ENCODE data around the gene CRYBA2. TPM values are rescaled to one million over a fixed set of nuclear protein-coding genes. Genes with fewer than 3 reads are reported as not detected.

CRYBA2 gene
- total RNA-seq, 1 experiment from 2014 or later, result not detected

DNA sequence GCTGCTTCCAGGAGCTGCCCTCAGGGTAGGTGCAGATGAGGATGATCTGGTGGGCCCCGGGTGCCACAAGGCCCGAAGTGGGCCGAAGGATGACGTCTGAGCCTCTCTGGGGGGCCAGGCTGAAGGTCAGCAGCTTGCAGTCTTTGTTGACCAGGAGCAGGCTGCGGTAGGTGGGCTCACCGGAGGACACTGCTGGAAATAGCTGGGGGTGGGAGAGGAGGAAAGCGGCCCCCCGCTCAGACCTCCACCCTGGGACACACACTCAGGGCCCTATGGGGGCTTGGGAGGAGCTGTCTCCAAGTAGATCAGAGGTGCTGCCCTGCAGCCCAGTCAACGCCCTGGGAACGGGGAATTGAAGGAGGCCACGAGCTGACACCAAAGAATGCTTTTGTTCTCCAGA is 30.8 kb upstream of the CRYBA2 start:
- DNase-seq (ENCODE audit: extremely low read depth, low read depth), result no peak

DNA sequence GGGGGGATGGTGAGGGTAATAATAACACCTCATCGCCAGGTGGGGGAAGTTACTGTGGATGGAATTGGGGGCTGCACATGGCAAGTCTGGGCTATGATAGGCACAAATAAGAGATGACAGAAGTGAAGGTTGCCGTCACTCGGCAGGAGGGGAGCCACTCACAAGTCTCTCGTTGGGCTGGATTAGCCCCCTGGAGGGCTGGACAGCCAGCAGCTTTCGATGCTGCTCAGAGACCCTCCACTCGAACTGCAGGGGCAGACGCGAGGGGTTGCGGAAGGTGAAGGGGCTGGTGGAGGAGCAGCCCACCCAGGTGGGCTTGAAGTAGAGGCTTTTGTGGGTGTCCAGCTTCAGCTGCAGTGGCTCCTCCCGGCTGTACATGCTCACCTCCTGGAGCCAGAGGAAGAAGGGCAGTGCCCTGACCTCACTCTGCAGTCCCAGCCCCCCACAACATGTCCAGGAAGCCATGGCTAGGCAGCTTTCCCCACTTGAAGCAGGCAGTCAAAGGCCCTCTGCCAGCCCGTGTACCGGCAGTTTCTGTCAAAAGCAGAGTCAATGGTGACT is 29.9 kb upstream of the CRYBA2 start:
- DNase-seq (ENCODE audit: extremely low read depth, low read depth), result no peak

DNA sequence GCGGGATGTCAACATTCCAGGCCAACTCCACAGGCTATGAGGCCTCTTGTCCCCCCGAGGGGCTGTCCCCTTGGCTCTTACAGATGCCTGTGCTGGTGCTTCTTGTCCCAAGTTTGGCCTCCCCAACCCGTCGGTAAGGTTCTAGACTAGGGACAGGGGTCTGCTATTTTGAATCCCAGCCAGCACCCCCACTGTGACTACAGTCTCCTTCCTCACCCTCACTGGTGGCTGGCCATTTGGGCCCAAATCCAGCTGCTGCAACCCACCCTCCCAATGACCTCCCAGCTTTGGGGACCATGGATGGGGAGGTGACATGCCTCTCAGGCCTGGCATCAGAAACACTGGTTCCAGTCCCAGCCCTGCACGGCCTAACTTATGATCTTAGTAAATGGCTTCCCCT is 29.4 kb upstream of the CRYBA2 start:
- no peak for DNase-seq (ENCODE audit: extremely low read depth, low read depth)

DNA sequence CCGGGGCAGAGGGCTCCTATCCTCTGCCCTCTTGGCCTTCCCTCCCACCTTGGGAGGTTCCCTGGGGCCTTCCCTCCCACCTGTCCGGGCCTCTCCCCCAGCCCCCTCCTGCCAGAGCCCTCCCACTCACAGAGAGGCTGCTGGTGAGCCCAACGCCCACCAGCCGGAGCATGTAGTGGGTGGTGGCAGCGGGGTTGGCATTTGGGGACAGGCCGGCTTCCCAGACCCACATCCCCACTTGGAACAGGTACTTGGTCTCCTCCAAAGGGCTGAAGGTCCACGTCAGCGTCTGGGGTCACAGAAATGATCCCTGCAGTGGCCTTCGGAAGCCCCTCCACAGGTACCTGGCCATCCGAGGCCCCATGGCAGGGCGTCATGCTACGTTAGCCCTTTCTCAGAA is 28.8 kb upstream of the CRYBA2 start:
- DNase-seq (ENCODE audit: extremely low read depth, low read depth), result no peak

DNA sequence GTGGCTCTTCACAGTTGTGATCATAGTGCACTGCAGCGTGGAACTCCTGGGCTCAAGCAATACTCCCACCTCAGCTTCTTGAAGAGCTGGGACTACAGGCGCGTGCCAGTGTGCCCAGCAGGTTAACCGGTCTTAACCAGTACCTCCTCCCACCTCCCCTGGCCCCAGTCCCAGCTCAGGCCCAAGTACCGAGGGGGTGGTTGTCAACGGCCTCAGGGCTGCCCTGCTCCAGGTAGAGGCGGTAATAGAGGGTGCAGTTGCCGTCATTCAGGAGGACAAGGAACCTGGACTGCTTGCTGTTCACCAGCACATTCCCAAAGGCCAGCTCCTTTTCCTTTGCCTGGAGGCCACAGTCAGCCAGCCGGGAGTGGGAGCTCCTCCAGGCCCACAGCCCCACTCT is 28.4 kb upstream of the CRYBA2 start:
- no peak for DNase-seq (ENCODE audit: extremely low read depth, low read depth)

DNA sequence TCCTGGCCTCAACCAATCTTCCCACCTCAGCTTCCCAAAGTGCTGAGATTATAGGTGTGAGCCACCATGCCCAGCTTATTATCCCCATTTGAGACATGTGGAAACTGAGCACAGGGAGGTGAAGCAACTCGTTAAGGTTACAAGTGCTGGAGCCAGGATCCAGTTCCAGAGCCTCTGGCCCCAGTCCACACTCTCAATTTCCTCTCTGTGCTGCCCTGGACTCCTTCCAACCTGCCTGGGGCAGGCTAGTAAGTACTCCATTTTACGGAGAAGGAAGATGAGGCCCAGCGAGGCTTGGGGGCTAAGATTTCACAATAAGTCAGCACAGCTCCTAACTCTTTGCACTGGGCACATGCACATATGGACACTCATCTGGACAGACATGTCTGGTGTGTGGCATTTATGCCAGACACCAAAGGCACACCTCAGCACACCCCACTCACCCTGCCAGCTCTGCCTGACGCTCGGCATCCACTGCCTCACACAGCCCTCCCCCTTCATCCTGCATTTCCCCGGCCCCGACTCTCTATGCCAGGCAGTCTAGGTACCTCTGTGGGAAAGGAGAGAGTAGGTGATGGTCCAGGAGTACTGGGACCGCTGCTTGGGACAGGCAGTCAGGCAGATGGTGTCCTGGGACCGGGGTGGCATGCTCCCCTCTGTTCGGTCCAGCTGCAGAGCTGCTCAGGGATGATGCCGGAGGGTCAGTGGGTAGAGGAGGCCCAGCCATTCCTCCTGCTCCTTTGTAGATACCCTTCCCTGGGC is 27.6 kb upstream of the CRYBA2 start:
- no peak for DNase-seq (ENCODE audit: extremely low read depth, low read depth)

DNA sequence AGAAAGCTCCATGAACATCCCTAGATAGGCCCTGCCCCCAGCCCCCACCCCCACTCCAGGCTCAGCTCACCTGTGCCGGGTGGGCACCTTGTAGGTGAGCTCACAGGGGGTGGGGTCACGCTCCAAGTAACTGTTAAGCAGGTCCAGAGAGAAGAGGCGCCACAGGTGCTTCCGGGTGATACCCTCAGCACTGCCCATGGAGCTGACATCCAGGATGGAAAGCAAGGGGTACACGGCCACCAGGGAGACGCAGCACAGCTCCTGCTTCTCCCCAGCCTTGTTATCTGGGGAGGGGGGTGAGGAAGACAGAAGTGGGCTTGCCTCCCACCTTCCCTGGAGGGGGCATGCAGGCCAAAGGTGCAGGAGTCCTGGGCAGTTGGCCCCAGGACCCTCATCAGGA is 26.2 kb upstream of the CRYBA2 start:
- DNase-seq (ENCODE audit: extremely low read depth, low read depth), result no peak

DNA sequence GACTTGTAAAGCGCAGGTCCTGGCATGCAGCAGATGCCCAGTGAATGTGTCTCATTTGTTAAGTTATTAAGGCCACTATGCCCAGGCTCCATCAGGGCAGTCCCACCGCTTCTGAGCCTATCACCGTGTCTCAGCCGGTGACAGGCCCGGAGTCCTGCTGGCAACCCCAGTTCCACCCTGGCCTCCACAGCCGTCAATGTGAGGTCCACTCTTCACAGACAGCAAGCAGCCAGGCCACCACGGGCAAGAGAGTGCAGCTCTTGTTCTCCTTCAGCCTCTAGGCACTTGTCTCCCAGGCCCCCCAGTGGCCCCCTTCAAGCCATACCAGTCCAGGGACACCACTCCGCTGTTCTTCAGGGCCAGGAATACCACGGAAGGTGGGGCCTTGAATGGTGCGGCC is 25.5 kb upstream of the CRYBA2 start:
- no peak for DNase-seq (ENCODE audit: extremely low read depth, low read depth)

DNA sequence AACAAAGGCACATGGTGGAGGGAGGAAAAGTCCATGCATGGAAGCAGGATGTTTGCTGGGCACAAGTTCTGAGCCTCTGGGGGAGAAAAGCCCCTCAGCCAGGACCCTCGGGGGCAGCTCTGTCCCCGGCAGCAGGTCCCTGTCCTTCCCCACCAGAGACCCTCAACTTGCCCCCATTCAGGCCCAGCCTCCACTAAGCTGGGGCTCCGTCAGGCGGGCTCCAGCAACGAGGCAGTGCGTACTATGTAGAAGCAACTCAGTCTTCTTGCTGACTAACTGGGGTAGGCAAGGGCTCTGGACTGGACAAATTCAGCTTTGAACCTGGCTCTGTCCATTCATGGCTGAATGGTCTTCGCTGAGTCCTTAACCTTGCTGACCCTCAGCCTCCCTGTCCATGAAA is 25.1 kb upstream of the CRYBA2 start:
- DNase-seq (ENCODE audit: extremely low read depth, low read depth), result no peak

DNA sequence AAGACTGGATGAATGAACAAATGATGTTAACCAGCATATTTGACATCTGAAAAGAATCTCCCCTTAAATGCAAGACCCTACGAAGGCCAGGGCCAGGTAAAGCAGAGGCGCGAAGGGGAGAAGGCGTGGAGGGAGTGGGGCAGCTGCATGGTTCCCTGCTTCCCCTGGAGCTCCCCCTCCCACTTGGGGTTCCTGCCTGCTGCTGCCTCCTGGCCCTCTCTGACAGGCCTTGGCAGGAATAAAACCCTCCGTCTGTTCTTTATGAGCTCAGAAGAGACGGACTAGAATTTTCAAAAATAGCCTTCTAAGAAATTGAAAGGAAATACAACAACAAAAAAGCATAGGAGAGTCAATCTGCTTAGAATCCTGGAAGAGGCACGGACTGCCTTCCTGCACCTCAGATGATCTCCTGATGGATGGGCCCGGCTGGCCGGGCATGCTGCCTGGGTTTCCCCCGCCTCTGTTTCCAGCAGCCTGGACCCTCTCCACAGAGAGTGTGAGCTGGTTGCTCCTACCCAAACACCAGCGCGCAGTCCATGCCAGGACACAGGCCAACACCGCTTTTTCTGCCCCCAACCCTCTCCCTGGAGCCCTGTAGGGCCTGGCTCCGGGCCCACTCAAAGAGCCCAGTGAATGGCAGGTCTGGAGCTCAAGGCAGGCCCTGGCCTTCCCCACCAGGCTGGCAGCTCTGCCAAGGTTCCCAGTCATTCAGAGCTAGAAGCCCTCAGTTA is 24.1 kb upstream of the CRYBA2 start:
- no peak for DNase-seq (ENCODE audit: extremely low read depth, low read depth)

DNA sequence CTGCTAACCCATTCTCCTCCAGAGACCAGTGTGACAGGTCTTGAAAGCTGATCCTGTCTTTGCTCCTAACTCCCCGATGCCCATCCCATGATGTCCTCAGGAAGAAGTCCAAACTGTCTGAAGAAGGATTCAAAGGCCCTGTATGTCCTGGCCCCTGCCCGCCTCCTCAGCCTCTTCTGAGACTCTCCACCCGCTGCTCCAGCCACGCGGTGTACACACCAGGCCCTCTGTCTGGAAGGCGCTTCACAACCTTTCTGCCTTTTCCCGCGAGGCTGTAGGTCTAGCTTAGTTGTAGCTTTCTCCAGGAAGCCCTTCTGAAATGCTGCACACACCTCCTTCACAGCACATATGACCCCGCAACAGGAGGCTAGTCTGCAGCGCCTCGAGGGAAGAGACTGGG is 23.5 kb upstream of the CRYBA2 start:
- DNase-seq (ENCODE audit: extremely low read depth, low read depth), result no peak

DNA sequence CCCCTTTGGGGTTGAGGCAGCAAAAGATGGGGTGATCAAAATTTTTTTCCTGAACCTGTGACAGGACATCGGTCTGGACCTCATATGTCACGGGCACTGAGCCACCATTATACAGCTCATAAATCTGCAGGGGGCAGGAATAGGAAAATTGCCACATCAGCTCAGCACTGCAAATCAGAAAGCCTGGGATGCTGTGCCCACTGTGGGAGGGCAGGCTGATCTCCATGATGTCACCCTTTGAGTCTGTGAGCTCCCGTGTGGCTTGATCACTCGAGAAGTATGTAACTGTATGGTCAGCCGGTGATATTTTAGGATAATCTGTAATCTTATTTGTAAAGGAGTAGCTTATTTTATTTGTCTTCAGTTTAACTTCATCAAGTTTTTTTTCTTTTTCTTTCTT is 17.7 kb upstream of the CRYBA2 start:
- no peak for DNase-seq (ENCODE audit: extremely low read depth, low read depth)

DNA sequence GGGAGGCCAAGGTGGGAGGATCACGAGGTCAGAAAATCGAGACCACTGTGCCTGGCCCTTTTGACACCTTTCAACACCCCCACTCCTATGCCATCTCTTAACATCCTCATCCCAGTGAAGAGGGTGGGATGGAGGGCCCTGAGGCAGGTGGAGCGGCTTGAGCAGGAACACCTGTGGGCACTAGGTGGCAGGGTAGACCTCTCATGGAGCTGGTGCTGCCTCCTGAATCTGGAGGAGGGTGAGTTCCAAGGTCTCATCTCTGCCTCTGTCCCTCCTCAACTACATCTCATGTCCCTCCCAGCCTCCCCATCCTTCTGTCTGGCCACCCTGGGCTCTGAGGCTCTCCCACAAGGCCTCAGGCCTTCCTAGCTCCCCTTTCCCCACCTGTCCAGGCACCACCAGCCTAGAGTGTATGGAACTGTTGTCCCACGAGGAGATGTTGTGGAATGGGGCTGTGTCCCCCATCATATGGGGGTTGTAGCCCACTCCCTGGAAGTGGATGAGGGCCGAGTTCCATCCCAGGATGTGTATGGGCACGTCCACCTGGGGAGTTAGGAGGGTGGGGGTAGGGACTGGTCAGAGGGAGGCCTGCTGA is 17.0 kb upstream of the CRYBA2 start:
- no peak for DNase-seq (ENCODE audit: extremely low read depth, low read depth)

DNA sequence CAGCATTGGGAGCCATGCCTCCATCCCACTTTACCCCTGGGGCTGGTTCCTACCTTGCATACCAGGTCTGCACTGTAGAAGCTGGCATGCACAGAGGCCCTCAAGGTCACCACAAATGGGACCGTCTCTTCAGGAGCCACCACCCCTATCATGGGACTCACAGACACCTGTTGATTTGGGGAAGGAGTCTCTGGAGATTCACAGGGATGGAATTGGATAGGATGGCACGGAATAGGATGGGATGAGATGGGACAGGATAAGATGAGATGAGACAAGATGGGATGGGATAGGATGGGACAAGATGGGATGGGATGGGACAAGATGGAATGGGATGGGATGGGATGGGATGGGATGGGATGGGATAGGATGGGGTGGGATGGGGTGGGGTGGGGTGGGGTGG is 16.1 kb upstream of the CRYBA2 start:
- DNase-seq (ENCODE audit: extremely low read depth, low read depth), result no peak

DNA sequence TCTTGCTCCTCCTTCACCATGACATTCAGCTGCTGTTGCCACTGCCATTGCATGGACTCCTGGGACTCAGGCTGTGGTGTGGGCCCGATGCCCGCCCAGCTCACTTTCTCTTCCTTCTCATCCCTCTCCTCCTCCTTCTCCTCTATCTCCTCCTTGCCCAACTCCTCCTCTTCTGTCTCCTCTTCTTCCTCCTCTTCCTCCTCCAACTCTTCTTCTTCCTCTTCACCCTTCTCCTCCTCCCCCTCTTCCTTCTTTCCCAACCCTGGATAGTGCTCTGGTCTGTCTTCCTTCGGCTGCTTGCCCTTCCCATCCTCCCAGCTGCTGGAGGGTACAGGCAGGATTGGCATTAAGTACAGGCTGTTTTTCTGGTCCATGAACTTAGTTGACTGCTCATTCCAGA is 10.8 kb upstream of the CRYBA2 start:
- DNase-seq (ENCODE audit: extremely low read depth, low read depth), result no peak

DNA sequence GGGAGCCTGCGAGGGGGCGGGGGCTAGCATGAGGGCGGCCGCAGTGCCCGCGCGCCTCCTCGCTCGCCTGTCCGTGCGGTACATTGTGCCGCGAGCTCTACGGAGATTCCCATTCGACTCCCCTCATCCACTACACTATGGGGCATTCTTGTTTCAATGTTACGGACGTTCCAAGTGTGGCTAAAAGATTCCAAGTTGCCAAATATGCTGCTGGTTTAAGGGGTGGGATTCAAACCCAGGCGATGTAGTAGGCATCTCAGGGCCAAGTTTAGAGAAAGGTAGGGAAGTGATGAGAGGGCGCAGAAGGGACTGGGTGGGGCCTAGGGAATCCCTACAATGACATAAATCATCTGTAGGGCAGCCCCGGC is 10.0 kb upstream of the CRYBA2 start:
- DNase-seq (ENCODE audit: extremely low read depth, low read depth), result no peak

DNA sequence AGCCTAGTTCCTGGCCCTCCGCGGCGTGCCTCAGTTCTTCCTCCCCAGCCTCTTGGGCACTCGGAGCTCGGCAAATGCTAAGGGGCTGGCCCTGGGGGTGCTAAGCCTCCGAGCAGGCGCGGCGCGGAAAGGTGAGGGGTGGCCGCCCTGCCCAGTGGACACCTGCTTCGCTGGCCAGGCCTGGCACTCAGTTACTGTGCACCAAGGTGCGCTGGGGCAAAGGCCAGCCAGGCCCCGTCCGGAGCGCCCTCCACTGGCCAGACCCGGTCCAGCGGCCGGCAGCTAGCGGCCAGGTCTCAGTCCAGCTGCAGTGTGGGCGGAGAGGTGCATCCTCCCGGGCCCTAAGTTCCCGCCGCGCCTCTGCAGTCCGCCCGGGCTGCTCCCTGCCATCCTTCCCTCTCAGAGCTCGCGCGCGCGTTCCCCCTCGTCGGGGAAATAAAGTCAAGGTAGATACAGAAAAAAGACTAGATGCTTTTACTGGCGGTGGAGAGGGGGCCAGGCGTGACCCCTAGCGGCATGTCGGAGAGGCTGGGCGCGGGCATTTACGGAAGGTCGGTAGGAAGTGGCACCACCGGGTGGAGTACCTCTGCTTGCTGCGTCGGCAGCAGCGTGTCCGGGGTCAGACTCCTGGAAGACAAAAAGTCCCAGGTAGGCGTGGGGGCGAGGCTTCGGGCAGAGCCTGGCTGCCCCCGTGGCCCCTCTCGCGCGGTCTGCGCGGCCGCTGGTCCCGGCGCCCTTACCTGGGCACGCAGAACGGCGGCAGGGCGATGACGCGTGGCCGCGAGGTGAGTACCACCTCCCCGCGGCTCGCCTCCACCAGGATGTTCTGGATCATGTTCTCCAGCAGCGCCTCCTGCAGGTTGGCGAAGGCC is 9.4 kb upstream of the CRYBA2 start:
- DNase-seq (ENCODE audit: extremely low read depth, low read depth), result peak; percentile 68

DNA sequence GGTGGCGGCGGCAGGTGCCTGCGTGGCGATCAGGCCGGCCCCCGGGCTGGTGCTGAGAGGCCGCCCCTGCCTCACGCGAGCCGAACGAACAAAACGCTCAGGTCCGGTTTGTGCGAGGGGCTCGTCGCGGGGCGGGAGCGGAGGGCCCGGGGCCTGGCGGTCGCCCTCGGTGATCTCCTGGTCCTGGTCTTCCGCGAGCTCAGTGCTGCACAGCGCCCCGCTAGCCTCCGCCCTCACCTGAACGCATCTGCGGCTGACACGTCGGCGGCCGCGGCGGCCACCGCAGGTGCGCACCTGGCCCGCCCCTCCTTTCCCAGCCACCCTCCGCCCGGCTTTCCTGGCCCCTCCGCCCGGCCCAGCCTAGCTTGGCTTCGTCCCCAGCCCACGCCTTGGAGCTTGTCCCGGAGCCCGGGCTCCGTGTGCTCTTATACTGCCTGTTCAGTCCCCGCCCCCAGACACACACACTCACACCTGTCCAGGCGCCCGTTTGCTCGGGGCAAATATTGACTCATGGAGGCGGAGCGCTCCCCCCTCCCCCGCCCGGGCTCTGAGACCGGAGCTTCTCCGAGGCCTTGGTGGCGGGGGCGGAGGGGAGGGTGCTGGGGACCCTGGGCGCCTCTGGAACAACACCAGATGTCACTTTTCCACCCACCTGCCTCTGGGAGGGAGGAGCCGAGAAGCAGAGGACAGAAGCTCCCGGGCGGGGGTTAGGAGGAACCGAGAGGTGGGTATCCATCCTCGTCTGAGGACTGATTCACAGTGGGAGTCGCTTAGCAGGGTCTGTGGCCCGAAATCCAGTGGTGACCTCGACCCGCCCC is 8.6 kb upstream of the CRYBA2 start:
- DNase-seq (ENCODE audit: extremely low read depth, low read depth), result no peak

DNA sequence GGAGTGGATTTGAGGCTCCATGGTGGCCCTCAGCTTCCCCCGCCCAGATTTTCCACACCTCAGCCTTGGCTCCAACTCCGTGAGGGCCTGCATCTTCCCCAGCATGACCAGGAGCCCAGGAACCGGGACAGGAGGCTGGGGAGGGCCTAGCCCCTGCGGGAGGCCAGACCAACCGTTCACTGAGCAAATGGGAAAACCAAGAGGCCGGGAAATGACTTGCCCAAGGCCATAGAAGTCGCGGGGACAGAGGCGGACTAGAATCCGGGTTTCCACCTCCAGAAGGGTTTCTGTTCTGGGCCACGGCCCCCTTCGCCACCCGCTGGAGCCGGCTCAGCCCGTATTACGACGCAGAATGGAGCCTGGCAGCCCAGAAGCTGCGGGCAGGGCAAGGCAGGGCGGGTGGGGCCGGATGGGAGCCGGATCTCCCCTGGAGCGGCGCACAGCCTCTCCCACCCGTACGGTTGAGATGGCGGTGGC is 7.9 kb upstream of the CRYBA2 start:
- no peak for DNase-seq (ENCODE audit: extremely low read depth, low read depth)

DNA sequence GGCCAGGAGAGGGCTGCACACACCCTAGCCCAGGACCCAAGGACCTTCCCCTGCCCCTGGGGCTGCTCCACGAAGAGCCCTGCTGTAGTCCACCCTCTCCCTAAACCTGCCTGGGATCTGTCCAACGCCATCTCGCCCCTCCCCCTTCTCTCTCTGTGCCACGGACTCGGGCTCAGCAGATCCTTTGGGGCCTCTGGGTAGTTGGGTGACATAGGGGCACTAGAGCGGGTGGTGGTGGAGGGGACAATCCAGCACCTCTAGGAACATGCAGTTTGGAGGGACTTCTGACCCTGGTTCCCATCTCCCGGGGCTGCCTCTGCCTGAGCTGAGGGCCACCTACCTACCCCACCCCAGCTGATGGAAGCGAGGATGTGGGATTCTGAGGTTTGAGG is 7.3 kb upstream of the CRYBA2 start:
- DNase-seq (ENCODE audit: extremely low read depth, low read depth), result no peak

Measured in NCI-H460 (cell line).